Left lung (tissue), 10 donors: ENCODE results near the gene MLH1. TPM values are rescaled to one million over a fixed set of nuclear protein-coding genes. Genes with fewer than 3 reads are reported as not detected.

Experiments
- ATAC-seq: fragments of 200-7000 bp; cut with Tn5 transposase; one replicate; pipeline ENCODE4 v1.9.1; 2020; ENCODE audit warnings: moderate library complexity
- DNase-seq, 4 donors: peaks; one replicate each; pipeline ENCODE4 v3.0.0-alpha.2; 2013 to 2020
- H3K27ac ChIP-seq, 2 donors: fragments of 200-600 bp; sonication (generic) in 1 of 2; one replicate each; pipeline versions ENCODE4 v1.5.0 to v1.8.0; 2020 to 2021
- H3K27me3 ChIP-seq, 2 donors: fragments of 200-600 bp; sonication (generic) in 1 of 2; one replicate each; pipeline versions ENCODE4 v1.5.0 to v1.8.0; 2020 to 2021
- H3K36me3 ChIP-seq, 2 donors: fragments of 200-600 bp; sonication (generic) in 1 of 2; one replicate each; pipeline versions ENCODE4 v1.5.0 to v1.8.0; 2020 to 2021
- H3K4me1 ChIP-seq, 2 donors: fragments of 200-600 bp; one replicate each; pipeline ENCODE4 v1.8.0; 2021
- H3K4me3 ChIP-seq, 2 donors: fragments of 200-600 bp; sonication (generic) in 1 of 2; one replicate each; pipeline versions ENCODE4 v1.5.0 to v1.8.0; 2020 to 2021; ENCODE audit warnings: mild to moderate bottlenecking in 1 of 2
- H3K9me3 ChIP-seq, 2 donors: fragments of 200-600 bp; sonication (generic) in 1 of 2; one replicate each; pipeline versions ENCODE4 v1.5.0 to v1.8.0; 2020 to 2021
- CTCF ChIP-seq, 2 donors: fragments of 200-600 bp; sonication (generic) in 1 of 2; IDR thresholded peaks; one replicate each; pipeline versions ENCODE4 v1.5.0 to v1.8.0; 2021; ENCODE audit warnings: antibody characterized with exemption in 2 of 2
- intact Hi-C, 2 donors: fragments of 100-400 bp; cut with DNase I; formaldehyde crosslinking; loops; one replicate each; pipeline versions ENCODE4 v1.11.2 to v1.14.2; 2022
- polyA plus RNA-seq, 6 donors: library from polyadenylated mRNA; unstranded; fragments of 120-200 nt; gene quantifications; one replicate each; pipeline ENCODE4 v1.2.1, GENCODE V29; 2013; ENCODE audit not compliant: insufficient read length in 6 of 6
- total RNA-seq, 2 donors: library from RNA; stranded (reverse); fragmentation: NEBNext Ultra II Directional; extraction: Animal tissue kit (Norgen Biotek cat#: 25700); gene quantifications; one replicate each; pipeline ENCODE4 v1.2.1, GENCODE V29; 2021
- donor health status: DM: no; HTN: yes; CAD: no.
- donor health status: DM: no; HTN: no; CAD: no.

MLH1 gene
- total and polyA plus RNA-seq, 8 donors = 26.1 to 68.5 (median 56.9) TPM

- no peak for DNase-seq
- no peak for ATAC-seq
- TF ChIP-seq CTCF (IDR thresholded peaks at IDR 0.05) = no peak
- peaks cover 6% of the 10 kb centered on the region in 2 donors for H3K4me1 ChIP-seq
- H3K4me3 ChIP-seq = no peak overlapping the region
- H3K27me3 ChIP-seq = no peaks in the 10 kb centered on the region
- no peak overlapping the region for H3K27ac ChIP-seq
- peaks cover 0 to 93% of the 10 kb centered on the region in 2 donors for H3K36me3 ChIP-seq
- intact Hi-C loops = no loop called here
- no peaks in the 10 kb centered on the region for H3K9me3 ChIP-seq
Observed at GRCh38 chr3:37029516-37030163, 36.3 kb downstream of the MLH1 start.

- no peak for DNase-seq
- peak overlapping the region in 1 of 2 donors; percentile 56 for H3K27ac ChIP-seq
- H3K36me3 ChIP-seq = peaks cover 0 to 100% of the 10 kb centered on the region in 2 donors
Observed at GRCh38 chr3:37030588-37030987, 37.3 kb downstream of the MLH1 start.

GRCh38 chr3:37031096-37031682 is 37.9 kb downstream of the MLH1 start:
- H3K27me3 ChIP-seq = no peaks in the 10 kb centered on the region
- no peak for TF ChIP-seq CTCF (IDR thresholded peaks at IDR 0.05)
- no peak overlapping the region for H3K4me3 ChIP-seq
- peaks cover 0 to 100% of the 10 kb centered on the region in 2 donors for H3K36me3 ChIP-seq
- peaks cover 0 to 6% of the 10 kb centered on the region in 2 donors for H3K4me1 ChIP-seq
- H3K9me3 ChIP-seq = peaks cover 0 to 3% of the 10 kb centered on the region in 2 donors
- peak overlapping the region in 1 of 2 donors; percentile 56 for H3K27ac ChIP-seq
- intact Hi-C loops = no loop called here
- ATAC-seq = no peak
- DNase-seq = no peak

More at GRCh38 chr3:37030588-37030987, 37.3 kb downstream of the MLH1 start:
- ATAC-seq = peak; percentile 25
- no peak overlapping the region for H3K4me3 ChIP-seq
- H3K27me3 ChIP-seq = no peaks in the 10 kb centered on the region
- peaks cover 0 to 6% of the 10 kb centered on the region in 2 donors for H3K4me1 ChIP-seq
- no peak for TF ChIP-seq CTCF (IDR thresholded peaks at IDR 0.05)
- intact Hi-C loops = no loop called here
- H3K9me3 ChIP-seq = no peaks in the 10 kb centered on the region

- H3K4me3 ChIP-seq = no peak overlapping the region
- H3K27ac ChIP-seq = no peak overlapping the region
- ATAC-seq (peak; percentile 76), DNase-seq (peak in 2 of 4 donors; percentile 41 to 65)
- intact Hi-C loops = no loop called here
- H3K4me1 ChIP-seq = peaks cover 0 to 6% of the 10 kb centered on the region in 2 donors
- no peaks in the 10 kb centered on the region for H3K27me3 ChIP-seq
- peaks cover 0 to 6% of the 10 kb centered on the region in 2 donors for H3K9me3 ChIP-seq
- peaks cover 0 to 97% of the 10 kb centered on the region in 2 donors for H3K36me3 ChIP-seq
- no peak for TF ChIP-seq CTCF (IDR thresholded peaks at IDR 0.05)
Observed at GRCh38 chr3:37032961-37033360, 39.6 kb downstream of the MLH1 start.

GRCh38 chr3:37037352-37037751 is 44.0 kb downstream of the MLH1 start:
- H3K27ac ChIP-seq = no peak overlapping the region
- intact Hi-C loops = no loop called here
- no peak for ATAC-seq
- no peak for DNase-seq
- no peaks in the 10 kb centered on the region for H3K4me1 ChIP-seq
- no peaks in the 10 kb centered on the region for H3K27me3 ChIP-seq
- H3K4me3 ChIP-seq = no peak overlapping the region
- TF ChIP-seq CTCF (IDR thresholded peaks at IDR 0.05) = no peak
- peaks cover 0 to 85% of the 10 kb centered on the region in 2 donors for H3K36me3 ChIP-seq
- H3K9me3 ChIP-seq = peaks cover 0 to 6% of the 10 kb centered on the region in 2 donors
